Measurements from ENCODE around the gene TMOD2. TPM values are rescaled to one million over a fixed set of nuclear protein-coding genes. Genes with fewer than 3 reads are reported as not detected.
A peak's percentile ranks its signal among the peaks of the same experiment; 100 is the strongest.

Gene TMOD2
- total and polyA plus RNA-seq, 2 donors (not counting 1 experiment from before 2014, with no cell fraction given): 7.0 to 11.2 TPM

DNA sequence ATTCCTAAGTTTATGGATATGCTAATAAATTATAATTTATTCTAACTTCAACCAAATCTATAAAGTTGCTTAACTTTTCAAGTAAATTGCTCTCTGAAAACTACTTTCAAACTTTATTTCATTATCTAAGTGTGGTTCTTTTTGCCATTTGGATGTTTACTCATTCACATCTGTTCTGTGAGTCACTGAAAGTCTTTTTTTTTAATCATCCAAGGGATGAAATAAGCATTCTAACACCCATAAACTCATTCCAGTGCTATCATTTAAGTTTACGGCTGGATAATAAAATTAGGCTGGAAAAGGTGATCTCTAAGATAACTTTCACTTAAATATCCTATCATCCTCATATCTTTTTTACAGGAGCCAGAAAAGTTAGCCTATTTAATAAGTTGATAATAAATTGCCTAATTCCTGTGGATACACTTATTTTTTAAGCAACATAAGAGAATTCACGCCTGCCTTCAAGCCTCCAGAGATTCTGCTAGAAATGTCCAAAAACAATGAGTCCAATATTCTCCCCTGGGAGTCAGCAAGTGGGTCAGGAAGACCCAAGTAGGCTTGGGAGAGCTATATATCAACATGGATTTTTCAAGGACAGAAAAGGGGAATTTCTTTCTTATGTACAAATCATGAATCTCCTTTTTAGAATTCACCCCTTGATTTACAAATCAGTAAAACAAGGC lies 44.3 kb upstream of the TMOD2 start:
- no peak overlapping the region for H3K27ac ChIP-seq (ENCODE audit: insufficient read depth, low read length)
- H3K36me3 ChIP-seq (ENCODE audit: control insufficient read depth, insufficient read depth, low read length): no peaks in the 10 kb centered on the region
- no peak overlapping the region for H3K4me3 ChIP-seq (replicated peaks in 1 of 4; ENCODE audit: control extremely low read depth in 1 of 4, insufficient read depth in 1 of 4, low read depth in 3 of 4, low read length in 4 of 4)
- no peaks in the 10 kb centered on the region for H3K27me3 ChIP-seq (ENCODE audit: control insufficient read depth, insufficient read depth, low read length)
- no peak for TF ChIP-seq EZH2 (IDR thresholded peaks at IDR 0.05; ENCODE audit: low read length, missing control alignments)
- TF ChIP-seq, protein P1, sequence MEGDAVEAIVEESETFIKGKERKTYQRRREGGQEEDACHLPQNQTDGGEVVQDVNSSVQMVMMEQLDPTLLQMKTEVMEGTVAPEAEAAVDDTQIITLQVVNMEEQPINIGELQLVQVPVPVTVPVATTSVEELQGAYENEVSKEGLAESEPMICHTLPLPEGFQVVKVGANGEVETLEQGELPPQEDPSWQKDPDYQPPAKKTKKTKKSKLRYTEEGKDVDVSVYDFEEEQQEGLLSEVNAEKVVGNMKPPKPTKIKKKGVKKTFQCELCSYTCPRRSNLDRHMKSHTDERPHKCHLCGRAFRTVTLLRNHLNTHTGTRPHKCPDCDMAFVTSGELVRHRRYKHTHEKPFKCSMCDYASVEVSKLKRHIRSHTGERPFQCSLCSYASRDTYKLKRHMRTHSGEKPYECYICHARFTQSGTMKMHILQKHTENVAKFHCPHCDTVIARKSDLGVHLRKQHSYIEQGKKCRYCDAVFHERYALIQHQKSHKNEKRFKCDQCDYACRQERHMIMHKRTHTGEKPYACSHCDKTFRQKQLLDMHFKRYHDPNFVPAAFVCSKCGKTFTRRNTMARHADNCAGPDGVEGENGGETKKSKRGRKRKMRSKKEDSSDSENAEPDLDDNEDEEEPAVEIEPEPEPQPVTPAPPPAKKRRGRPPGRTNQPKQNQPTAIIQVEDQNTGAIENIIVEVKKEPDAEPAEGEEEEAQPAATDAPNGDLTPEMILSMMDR (conservative IDR thresholded peaks at IDR 0.05 in 1 of 2, IDR thresholded peaks at IDR 0.05 in 1 of 2; ENCODE audit: low read depth in 1 of 2, low read length in 2 of 2): no peak
- H4K20me1 ChIP-seq (ENCODE audit: control insufficient read depth, extremely low read depth, insufficient read depth, low read length): no peaks in the 10 kb centered on the region
- no peaks in the 10 kb centered on the region for H3K4me1 ChIP-seq (ENCODE audit: control insufficient read depth, extremely low read depth, insufficient read depth, low read length)
- H3K79me2 ChIP-seq (ENCODE audit: control insufficient read depth, insufficient read depth, low read length): no peaks in the 10 kb centered on the region
- H3K9me3 ChIP-seq (ENCODE audit: control insufficient read depth, insufficient read depth, low read depth, low read length): no peaks in the 10 kb centered on the region
- DNase-seq (ENCODE audit: low read depth in 2 of 2): peak in 1 of 2 donors; percentile 5
- no peak overlapping the region for H3K9ac ChIP-seq (ENCODE audit: insufficient read depth, low read length)
- no peak overlapping the region for H2AFZ ChIP-seq (ENCODE audit: low read length)
- H3K4me2 ChIP-seq (ENCODE audit: extremely low read depth, insufficient read depth, low read length): no peak overlapping the region

- H3K4me1 ChIP-seq (ENCODE audit: control insufficient read depth, extremely low read depth, insufficient read depth, low read length): no peaks in the 10 kb centered on the region
- no peaks in the 10 kb centered on the region for H3K79me2 ChIP-seq (ENCODE audit: control insufficient read depth, insufficient read depth, low read length)
- DNase-seq (ENCODE audit: low read depth in 2 of 2): no peak
- H3K9me3 ChIP-seq (ENCODE audit: control insufficient read depth, insufficient read depth, low read depth, low read length): no peaks in the 10 kb centered on the region
- no peak overlapping the region for H3K4me3 ChIP-seq (replicated peaks in 1 of 4; ENCODE audit: control extremely low read depth in 1 of 4, insufficient read depth in 1 of 4, low read depth in 3 of 4, low read length in 4 of 4)
- H3K9ac ChIP-seq (ENCODE audit: insufficient read depth, low read length): no peak overlapping the region
- no peaks in the 10 kb centered on the region for H3K27me3 ChIP-seq (ENCODE audit: control insufficient read depth, insufficient read depth, low read length)
- no peaks in the 10 kb centered on the region for H3K36me3 ChIP-seq (ENCODE audit: control insufficient read depth, insufficient read depth, low read length)
- TF ChIP-seq, protein P1 (conservative IDR thresholded peaks at IDR 0.05 in 1 of 2, IDR thresholded peaks at IDR 0.05 in 1 of 2; ENCODE audit: low read depth in 1 of 2, low read length in 2 of 2): no peak
- TF ChIP-seq EZH2 (IDR thresholded peaks at IDR 0.05; ENCODE audit: low read length, missing control alignments): no peak
- H3K27ac ChIP-seq (ENCODE audit: insufficient read depth, low read length): no peak overlapping the region
- no peak overlapping the region for H2AFZ ChIP-seq (ENCODE audit: low read length)
- H4K20me1 ChIP-seq (ENCODE audit: control insufficient read depth, extremely low read depth, insufficient read depth, low read length): no peaks in the 10 kb centered on the region
- no peak overlapping the region for H3K4me2 ChIP-seq (ENCODE audit: extremely low read depth, insufficient read depth, low read length)
Measured at GRCh38 chr15:51708013-51708412, 43.4 kb upstream of the TMOD2 start.

GRCh38 chr15:51709031-51709430 lies 42.4 kb upstream of the TMOD2 start:
- Histone ChIP-seq H3K4me1 (ENCODE audit: control insufficient read depth, extremely low read depth, insufficient read depth, low read length) (no peaks in the 10 kb centered on the region), H3K4me2 (ENCODE audit: extremely low read depth, insufficient read depth, low read length) (no peak overlapping the region), H3K27me3 (ENCODE audit: control insufficient read depth, insufficient read depth, low read length) (no peaks in the 10 kb centered on the region), H4K20me1 (ENCODE audit: control insufficient read depth, extremely low read depth, insufficient read depth, low read length) (no peaks in the 10 kb centered on the region), H3K79me2 (ENCODE audit: control insufficient read depth, insufficient read depth, low read length) (no peaks in the 10 kb centered on the region), H3K36me3 (ENCODE audit: control insufficient read depth, insufficient read depth, low read length) (no peaks in the 10 kb centered on the region), H3K9me3 (ENCODE audit: control insufficient read depth, insufficient read depth, low read depth, low read length) (no peaks in the 10 kb centered on the region), H2AFZ (ENCODE audit: low read length) (no peak overlapping the region), H3K4me3 (replicated peaks in 1 of 4; ENCODE audit: control extremely low read depth in 1 of 4, insufficient read depth in 1 of 4, low read depth in 3 of 4, low read length in 4 of 4) (no peak overlapping the region), H3K27ac (ENCODE audit: insufficient read depth, low read length) (no peak overlapping the region), H3K9ac (ENCODE audit: insufficient read depth, low read length) (no peak overlapping the region)
- DNase-seq (ENCODE audit: low read depth in 2 of 2): no peak
- no peak for TF ChIP-seq EZH2 (IDR thresholded peaks at IDR 0.05; ENCODE audit: low read length, missing control alignments)
- TF ChIP-seq, protein P1 (conservative IDR thresholded peaks at IDR 0.05 in 1 of 2, IDR thresholded peaks at IDR 0.05 in 1 of 2; ENCODE audit: low read depth in 1 of 2, low read length in 2 of 2): no peak

Measured in fibroblast of lung (primary cell).